ENCODE data around the gene PFDN2. TPM values are rescaled to one million over a fixed set of nuclear protein-coding genes. Genes with fewer than 3 reads are reported as not detected.
A peak's percentile ranks its signal among the peaks of the same experiment; 100 is the strongest.

Gene PFDN2
- total RNA-seq, 1 donor: 39.9 TPM

DNA sequence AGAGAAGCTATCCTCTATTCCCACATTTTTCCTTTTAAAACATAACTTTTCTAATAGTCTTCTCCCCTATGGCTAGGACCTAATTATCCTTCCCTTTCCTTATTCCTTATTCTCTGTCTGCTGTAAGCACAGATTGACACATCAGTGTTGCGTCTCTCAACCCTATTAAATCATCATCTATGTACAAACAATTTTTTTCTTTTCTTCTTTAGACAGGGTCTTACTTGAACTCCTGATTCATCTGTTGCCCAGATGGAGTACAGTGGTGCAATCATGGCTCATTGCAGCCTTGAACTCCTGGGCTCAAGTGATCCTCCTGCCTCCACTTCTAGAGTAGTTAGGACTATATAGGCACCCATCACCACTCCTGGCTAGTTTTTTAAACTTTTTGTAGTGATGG is 11.4 kb downstream of the PFDN2 start:
- TF ChIP-seq, protein P1, sequence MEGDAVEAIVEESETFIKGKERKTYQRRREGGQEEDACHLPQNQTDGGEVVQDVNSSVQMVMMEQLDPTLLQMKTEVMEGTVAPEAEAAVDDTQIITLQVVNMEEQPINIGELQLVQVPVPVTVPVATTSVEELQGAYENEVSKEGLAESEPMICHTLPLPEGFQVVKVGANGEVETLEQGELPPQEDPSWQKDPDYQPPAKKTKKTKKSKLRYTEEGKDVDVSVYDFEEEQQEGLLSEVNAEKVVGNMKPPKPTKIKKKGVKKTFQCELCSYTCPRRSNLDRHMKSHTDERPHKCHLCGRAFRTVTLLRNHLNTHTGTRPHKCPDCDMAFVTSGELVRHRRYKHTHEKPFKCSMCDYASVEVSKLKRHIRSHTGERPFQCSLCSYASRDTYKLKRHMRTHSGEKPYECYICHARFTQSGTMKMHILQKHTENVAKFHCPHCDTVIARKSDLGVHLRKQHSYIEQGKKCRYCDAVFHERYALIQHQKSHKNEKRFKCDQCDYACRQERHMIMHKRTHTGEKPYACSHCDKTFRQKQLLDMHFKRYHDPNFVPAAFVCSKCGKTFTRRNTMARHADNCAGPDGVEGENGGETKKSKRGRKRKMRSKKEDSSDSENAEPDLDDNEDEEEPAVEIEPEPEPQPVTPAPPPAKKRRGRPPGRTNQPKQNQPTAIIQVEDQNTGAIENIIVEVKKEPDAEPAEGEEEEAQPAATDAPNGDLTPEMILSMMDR (IDR thresholded peaks at IDR 0.05; ENCODE audit: insufficient read depth, low read length): no peak
- DNase-seq (ENCODE audit: low read depth): no peak
- H3K4me3 ChIP-seq (ENCODE audit: low read depth, low read length): no peak overlapping the region

DNA sequence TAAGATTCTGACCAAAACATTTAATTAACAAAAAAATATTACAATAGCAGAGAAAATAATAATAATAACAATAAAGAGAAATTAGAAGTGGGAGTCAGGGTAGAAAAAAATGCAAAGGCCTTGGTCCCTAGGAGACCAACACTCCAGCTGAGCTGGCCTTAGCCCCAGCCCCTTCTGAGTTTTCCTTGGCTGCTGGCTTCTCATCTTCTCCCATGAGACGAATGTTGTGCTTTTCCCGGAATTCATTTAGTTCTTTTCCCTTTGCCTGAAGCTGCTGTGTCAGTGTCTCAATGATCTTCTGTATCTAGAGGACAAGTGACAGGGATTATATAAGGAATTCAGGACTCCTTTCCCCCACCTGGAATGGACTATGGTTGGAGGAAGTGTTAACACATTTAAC is 17.3 kb downstream of the PFDN2 start:
- no peak for DNase-seq (ENCODE audit: low read depth)
- H3K4me3 ChIP-seq (ENCODE audit: low read depth, low read length): no peak overlapping the region
- TF ChIP-seq, protein P1 (IDR thresholded peaks at IDR 0.05; ENCODE audit: insufficient read depth, low read length): no peak

DNA sequence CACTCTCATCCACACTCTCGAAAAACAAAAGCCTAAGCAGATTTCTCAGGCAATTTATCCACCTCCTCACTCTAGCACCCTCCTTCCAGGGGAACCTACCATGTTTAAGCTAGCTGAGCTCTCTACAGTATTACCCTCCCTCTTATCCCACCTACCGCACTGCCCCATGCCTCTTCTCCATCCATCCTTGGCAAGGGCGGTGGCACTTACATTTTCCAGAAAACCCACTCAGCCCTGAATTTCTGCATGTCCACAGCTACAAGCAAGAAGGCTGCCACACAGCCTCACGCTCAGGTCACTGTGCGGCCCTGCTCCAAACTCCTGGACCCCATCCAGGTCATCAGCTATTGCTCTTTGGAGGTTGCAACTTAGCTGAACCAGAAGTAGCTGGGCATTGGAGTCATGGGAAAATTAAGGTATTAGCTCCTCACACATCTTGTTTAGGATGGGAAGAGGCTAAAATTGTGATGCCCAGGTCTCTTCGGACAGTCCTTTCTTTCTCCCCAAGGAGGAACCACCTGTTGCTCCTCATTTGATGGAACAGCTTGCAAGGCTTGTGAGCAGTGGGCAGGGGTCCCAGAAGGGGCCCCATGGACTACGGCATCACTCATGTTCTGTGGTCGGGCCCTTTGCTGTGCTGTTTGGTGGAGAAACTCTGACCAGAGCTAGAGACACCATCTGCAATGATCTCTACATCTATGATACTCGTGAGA is 18.6 kb downstream of the PFDN2 start:
- no peak overlapping the region for H3K4me3 ChIP-seq (ENCODE audit: low read depth, low read length)
- TF ChIP-seq, protein P1 (IDR thresholded peaks at IDR 0.05; ENCODE audit: insufficient read depth, low read length): no peak
- no peak for DNase-seq (ENCODE audit: low read depth)

DNA sequence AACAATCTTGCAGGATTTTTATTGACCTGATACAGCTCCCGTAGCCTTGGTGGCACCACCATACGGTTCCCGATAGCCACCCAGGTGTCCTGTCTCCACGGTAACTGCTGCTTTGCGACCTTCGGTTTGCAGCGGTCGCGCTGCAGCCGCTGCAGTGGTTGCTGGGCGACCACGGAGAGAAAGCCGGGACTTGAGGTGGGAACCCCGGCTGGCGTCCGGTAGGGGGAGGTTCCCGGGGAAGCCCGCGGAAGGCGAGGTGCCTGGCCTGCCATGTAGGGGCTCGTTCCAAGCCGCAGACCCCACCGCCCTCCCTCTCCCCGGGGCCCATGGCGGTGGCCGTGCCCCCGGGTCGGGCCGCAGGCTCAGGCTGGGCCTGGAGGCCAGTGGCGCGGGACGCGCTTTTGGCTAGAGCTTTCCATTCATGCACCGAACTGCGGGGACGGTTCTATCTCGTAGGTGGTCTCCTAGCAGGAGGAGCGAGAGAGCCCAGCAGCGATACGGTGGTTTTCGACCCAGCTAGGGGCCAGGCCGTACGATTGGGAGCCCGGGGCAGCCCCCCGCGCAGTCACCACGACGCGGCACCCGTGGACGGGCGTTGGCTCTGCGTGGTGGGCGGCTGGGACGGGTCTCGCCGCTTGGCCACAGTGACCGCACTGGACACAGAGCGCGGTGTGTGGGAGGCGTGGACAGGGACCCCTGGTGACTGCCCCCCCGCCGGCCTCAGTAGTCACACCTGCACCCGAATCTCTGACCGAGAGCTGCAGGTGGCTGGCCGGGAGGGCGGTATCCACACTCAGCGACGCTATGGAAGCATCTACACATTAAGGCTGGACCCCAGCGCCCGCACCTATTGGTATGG is 19.4 kb downstream of the PFDN2 start, which contains the start of gene KLHDC9:
Gene KLHDC9, plus strand, starts transcription at position 152 of the 859 bp plus-strand sequence. Its CDS starts 175 bp downstream, at position 327.
- peak; percentile 59 for DNase-seq (ENCODE audit: low read depth)

DNA sequence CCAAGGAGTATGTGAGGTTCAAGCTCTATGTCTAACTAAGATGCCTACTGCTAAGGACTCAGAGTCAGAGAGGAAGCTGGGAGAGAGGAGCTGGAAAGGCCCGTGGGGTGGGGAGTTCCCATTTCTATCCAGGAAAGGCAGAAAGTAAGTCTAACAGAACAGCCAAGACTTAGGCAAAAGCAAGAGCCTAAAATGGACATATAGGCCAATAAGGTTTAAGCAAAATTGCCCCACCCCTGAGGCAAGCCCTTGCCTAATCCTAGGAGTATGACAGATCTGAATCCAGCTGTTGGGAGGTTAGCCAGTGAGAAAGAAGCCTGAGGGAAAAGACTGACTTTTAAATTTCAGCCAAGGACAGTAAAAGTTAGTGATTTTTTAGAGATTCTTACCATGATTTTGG is 21.3 kb downstream of the PFDN2 start:
- TF ChIP-seq, protein P1 (IDR thresholded peaks at IDR 0.05; ENCODE audit: insufficient read depth, low read length): no peak
- peak; percentile 90 for DNase-seq (ENCODE audit: low read depth)
- no peak overlapping the region for H3K4me3 ChIP-seq (ENCODE audit: low read depth, low read length)

More for the DNA sequence above, 19.4 kb downstream of the PFDN2 start, which contains the start of gene KLHDC9:
- H3K4me3 ChIP-seq (ENCODE audit: low read depth, low read length): peak within 1 kb of the TSS; percentile 69
- TF ChIP-seq, protein P1 (IDR thresholded peaks at IDR 0.05; ENCODE audit: insufficient read depth, low read length): peak; percentile 32

DNA sequence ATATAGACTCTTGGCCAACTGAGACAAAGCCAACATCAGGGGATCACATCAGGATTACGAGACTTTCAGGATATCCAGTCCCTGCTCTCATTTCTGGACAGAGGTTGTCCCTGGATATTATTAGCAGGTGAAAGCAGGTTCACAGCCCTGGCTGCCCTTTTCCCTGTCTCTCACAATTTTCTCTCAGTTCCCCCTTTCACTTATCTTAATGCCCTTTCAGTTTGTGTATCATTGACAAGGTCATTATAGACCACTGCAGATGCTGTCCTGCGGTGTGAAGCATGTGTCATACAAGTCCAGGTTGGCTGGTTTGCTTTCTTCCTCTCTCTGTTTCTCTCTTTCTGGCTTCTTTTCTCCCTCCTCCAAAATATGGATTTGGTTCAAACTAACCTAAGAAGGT is 21.8 kb downstream of the PFDN2 start:
- no peak for DNase-seq (ENCODE audit: low read depth)
- TF ChIP-seq, protein P1 (IDR thresholded peaks at IDR 0.05; ENCODE audit: insufficient read depth, low read length): no peak
- no peak overlapping the region for H3K4me3 ChIP-seq (ENCODE audit: low read depth, low read length)
